Lung (tissue), 12 donors: ENCODE measurements around the gene POPDC2. TPM values are rescaled to one million over a fixed set of nuclear protein-coding genes. Genes with fewer than 3 reads are reported as not detected.

Experiments
- ATAC-seq: fragments of 200-7000 bp; cut with Tn5 transposase; one replicate; pipeline ENCODE4 v1.9.1; 2020; ENCODE audit warnings: moderate number of reproducible peaks; ENCODE audit not compliant: insufficient read depth, low FRiP score
- DNase-seq, 3 donors: peaks; one replicate each; pipeline ENCODE4 v3.0.0-alpha.2; 2013 to 2017
- H3K27ac ChIP-seq, 2 donors: one replicate each; pipeline ENCODE4 v1.5.1; 2013; ENCODE audit warnings: mild to moderate bottlenecking in 2 of 2, moderate library complexity in 2 of 2, control low read depth in 1 of 2, inconsistent platforms in 1 of 2, low read depth in 1 of 2, low read length in 1 of 2
- H3K27me3 ChIP-seq, 3 donors: one replicate each; pipeline ENCODE4 v1.5.1; 2013; ENCODE audit warnings: low read length in 2 of 3; ENCODE audit not compliant: control insufficient read depth in 3 of 3, insufficient read depth in 3 of 3
- H3K36me3 ChIP-seq, 4 donors: one replicate each; pipeline ENCODE4 v1.5.1; 2013; ENCODE audit warnings: low read length in 4 of 4, mild to moderate bottlenecking in 1 of 4, moderate library complexity in 1 of 4; ENCODE audit not compliant: control insufficient read depth in 4 of 4, insufficient read depth in 4 of 4
- H3K4me1 ChIP-seq, 5 donors: one replicate each; pipeline ENCODE4 v1.5.1; 2013; ENCODE audit warnings: low read length in 5 of 5, mild to moderate bottlenecking in 2 of 5, moderate library complexity in 1 of 5; ENCODE audit not compliant: control insufficient read depth in 5 of 5, insufficient read depth in 5 of 5
- H3K4me3 ChIP-seq: one replicate; pipeline ENCODE4 v1.5.1; 2013; ENCODE audit warnings: mild to moderate bottlenecking, control low read depth, moderate library complexity
- H3K9ac ChIP-seq, 2 donors: one replicate each; pipeline ENCODE4 v1.5.1; 2013; ENCODE audit warnings: low read length in 2 of 2, control low read depth in 1 of 2; ENCODE audit not compliant: insufficient read depth in 1 of 2
- H3K9me3 ChIP-seq, 4 donors: one replicate each; pipeline ENCODE4 v1.5.1; 2013; ENCODE audit warnings: low read length in 3 of 4, mild to moderate bottlenecking in 1 of 4, moderate library complexity in 1 of 4; ENCODE audit not compliant: control insufficient read depth in 4 of 4, insufficient read depth in 3 of 4
- WGBS, 2 donors: extraction: QIAGEN DNeasy Blood & Tissue Kit; methylation state at CpG; one replicate each; pipeline ENCODE4 v1.1.7; 2013; 5-methylcytosine and 5-hydroxymethylcytosine counted together
- polyA plus RNA-seq, 2 donors: library from polyadenylated mRNA; stranded (reverse); fragments of 200-250 nt; gene quantifications; one replicate each; pipeline ENCODE4 v1.2.1, GENCODE V29; 2013
- total RNA-seq, 2 donors: library from RNA; depleted of rRNA in 1 of 2; stranded (reverse); fragments of >200 nt in 1 of 2; gene quantifications; one replicate each; pipeline ENCODE4 v1.2.1, GENCODE V29; 2014 to 2021
- TF ChIP-seq, protein P1 (sequence below): IDR thresholded peaks from 2 replicates; pipeline ENCODE4 v1.5.1; 2012; ENCODE audit warnings: mild to moderate bottlenecking; ENCODE audit errors: control extremely low read depth, extremely low read depth
- donor health status: control.
- donor health status: control.
- donor health status: Bipolar disorder and iron deficiency.
- donor health status: healthy.
- donor health status: DM: yes; HTN: yes; CAD: no.

POPDC2 gene
- total and polyA plus RNA-seq, 4 donors: 1.6 to 3.0 (median 2.0) TPM

DNA sequence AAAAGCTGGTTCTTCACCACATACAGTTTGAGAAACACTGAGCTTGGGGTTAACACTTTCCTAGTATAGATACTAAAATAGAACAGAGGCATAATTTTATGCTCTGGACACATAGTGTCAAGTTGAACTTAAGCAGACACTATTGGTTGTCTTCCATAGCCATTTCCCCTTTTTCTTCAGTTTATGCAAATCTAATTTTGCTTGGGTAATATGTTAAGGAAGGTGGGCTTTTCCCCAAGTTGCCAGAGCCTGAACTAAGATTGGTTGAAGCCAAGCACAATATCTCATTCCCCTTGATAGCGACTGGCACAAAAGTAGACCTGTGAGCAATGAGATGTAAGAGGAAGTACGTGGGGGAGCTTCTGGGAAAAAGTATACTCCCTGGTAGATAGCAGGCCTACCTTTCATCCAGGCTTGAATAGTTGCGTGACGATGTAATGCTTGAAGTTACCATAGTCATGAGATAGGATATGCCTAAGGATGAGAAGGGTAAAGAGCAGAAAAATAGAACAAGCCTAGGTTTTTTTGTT, 4.5 kb upstream of the POPDC2 start:
- Histone ChIP-seq H3K36me3 (peaks cover 0 to 4% (median 1%) of the 10 kb centered on the region in 4 donors), H3K4me1 (peaks cover 0 to 16% (median 6%) of the 10 kb centered on the region in 5 donors), H3K27ac (peak overlapping the region in 1 of 2 donors; percentile 95), H3K9me3 (no peaks in the 10 kb centered on the region), H3K27me3 (no peaks in the 10 kb centered on the region), H3K9ac (no peak overlapping the region), H3K4me3 (no peak overlapping the region)
- DNase-seq (no peak), ATAC-seq (no peak)
- TF ChIP-seq, protein P1, sequence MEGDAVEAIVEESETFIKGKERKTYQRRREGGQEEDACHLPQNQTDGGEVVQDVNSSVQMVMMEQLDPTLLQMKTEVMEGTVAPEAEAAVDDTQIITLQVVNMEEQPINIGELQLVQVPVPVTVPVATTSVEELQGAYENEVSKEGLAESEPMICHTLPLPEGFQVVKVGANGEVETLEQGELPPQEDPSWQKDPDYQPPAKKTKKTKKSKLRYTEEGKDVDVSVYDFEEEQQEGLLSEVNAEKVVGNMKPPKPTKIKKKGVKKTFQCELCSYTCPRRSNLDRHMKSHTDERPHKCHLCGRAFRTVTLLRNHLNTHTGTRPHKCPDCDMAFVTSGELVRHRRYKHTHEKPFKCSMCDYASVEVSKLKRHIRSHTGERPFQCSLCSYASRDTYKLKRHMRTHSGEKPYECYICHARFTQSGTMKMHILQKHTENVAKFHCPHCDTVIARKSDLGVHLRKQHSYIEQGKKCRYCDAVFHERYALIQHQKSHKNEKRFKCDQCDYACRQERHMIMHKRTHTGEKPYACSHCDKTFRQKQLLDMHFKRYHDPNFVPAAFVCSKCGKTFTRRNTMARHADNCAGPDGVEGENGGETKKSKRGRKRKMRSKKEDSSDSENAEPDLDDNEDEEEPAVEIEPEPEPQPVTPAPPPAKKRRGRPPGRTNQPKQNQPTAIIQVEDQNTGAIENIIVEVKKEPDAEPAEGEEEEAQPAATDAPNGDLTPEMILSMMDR: no peak
- WGBS, 2 donors: 86 to 87% methylated on average over 4 of the region's 4 CpGs

DNA sequence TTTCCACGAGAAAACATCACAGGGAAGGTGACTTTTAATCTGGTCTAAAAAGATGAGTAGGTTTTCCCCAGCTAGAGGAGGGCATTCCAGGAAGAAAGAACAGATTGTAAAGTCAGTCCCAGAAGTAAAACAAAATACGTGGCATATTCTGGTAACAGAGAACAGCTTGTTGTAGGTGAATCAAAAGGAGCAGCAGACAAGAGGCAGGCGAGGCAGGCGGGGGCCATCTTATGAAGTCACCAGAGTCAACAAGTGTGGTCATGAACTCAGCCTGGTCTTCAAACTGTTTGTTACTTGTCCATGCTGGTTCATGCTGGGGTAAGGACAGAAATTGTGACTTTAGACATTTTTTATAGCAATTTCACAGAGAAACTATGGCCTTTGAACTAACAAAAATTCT, 4.0 kb upstream of the POPDC2 start:
- DNase-seq: no peak
- 87 to 89% methylated on average over 4 of the region's 4 CpGs for WGBS, 2 donors
- H3K9ac ChIP-seq: no peak overlapping the region
- H3K4me3 ChIP-seq: no peak overlapping the region
- TF ChIP-seq, protein P1: no peak
- H3K4me1 ChIP-seq: peaks cover 0 to 16% (median 6%) of the 10 kb centered on the region in 5 donors
- H3K9me3 ChIP-seq: no peaks in the 10 kb centered on the region
- no peaks in the 10 kb centered on the region for H3K27me3 ChIP-seq
- H3K27ac ChIP-seq: peak overlapping the region in 1 of 2 donors; percentile 95
- ATAC-seq: no peak
- H3K36me3 ChIP-seq: peaks cover 0 to 4% (median 1%) of the 10 kb centered on the region in 4 donors

GRCh38 chr3:119663885-119664284, 3.5 kb upstream of the POPDC2 start:
- Histone ChIP-seq H3K4me3 (no peak overlapping the region), H3K36me3 (peaks cover 0 to 2% (median 0%) of the 10 kb centered on the region in 4 donors), H3K27me3 (no peaks in the 10 kb centered on the region), H3K9me3 (no peaks in the 10 kb centered on the region), H3K4me1 (peaks cover 0 to 16% (median 6%) of the 10 kb centered on the region in 5 donors), H3K9ac (no peak overlapping the region), H3K27ac (peak overlapping the region in 1 of 2 donors; percentile 95)
- no peak for ATAC-seq
- 94 to 97% methylated on average over 2 of the region's 2 CpGs for WGBS, 2 donors
- DNase-seq: no peak
- TF ChIP-seq, protein P1: no peak
